NCI-H510A treated with DMSO at 0.1 percent for 48 hours (cell line): ENCODE results near the gene AFAP1.

Source experiments
- DNase-seq: peaks from one replicate; lab custom pipeline; 2025; lab: John Stamatoyannopoulos, UW

Gene AFAP1

GRCh38 chr4:7863911-7864681 is 75.6 kb downstream of the AFAP1 start:
- no peak for DNase-seq

DNA sequence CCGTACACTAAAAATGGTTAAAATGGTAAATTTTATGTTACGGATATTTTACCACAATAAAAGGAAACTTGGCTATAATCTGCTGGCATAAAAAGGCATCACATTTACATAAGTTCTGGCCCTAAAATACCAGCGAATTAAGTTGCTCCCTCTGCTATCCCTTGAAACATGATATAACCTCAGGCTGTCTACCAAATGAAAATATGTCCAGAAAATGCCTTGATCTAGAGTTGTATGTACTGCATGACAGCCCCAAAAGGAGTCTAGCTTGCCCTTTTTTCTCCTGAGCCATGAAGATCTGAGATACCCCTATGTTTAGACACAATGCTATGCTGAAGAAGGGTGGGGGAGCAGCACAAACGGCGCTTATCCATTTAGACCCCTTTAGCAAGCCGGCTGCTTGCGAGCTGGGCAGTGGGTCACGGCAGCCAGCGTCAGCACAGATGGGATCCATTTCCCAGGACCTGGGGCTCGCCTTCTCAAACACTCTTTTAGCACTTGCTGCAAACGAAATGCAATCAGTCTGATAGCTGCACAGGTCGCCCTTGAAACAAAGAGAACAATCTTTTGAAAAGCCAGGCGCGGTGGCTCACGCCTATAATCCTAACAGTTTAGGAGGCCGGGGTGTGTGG is 77.0 kb downstream of the AFAP1 start:
- DNase-seq = no peak

- no peak for DNase-seq
Measured at GRCh38 chr4:7861440-7861881, 78.2 kb downstream of the AFAP1 start.

- no peak for DNase-seq
Measured at GRCh38 chr4:7860600-7861163, 79.0 kb downstream of the AFAP1 start.

- no peak for DNase-seq
Measured at GRCh38 chr4:7859326-7859725, 80.3 kb downstream of the AFAP1 start.

DNA sequence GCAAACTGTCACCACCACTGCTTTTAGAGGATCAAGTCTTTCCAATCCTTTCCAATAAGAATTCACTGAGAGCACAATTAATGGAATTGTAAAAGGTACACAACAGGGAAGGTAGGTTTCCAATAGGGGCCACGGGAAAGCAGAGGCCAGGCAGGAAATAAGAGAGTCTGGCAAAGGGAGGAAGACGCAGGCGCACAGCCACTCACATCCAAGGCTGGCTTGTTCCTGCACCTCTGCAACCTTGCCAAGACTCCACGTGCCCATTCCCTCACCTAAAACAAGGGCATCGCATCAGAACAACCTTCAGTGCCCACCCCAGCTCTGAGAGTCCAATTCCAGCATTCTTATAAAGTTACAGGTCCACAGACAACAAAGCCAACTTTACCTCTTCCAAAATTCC is 81.2 kb downstream of the AFAP1 start:
- DNase-seq = no peak

GRCh38 chr4:7857993-7858392 is 81.7 kb downstream of the AFAP1 start:
- DNase-seq = no peak

DNA sequence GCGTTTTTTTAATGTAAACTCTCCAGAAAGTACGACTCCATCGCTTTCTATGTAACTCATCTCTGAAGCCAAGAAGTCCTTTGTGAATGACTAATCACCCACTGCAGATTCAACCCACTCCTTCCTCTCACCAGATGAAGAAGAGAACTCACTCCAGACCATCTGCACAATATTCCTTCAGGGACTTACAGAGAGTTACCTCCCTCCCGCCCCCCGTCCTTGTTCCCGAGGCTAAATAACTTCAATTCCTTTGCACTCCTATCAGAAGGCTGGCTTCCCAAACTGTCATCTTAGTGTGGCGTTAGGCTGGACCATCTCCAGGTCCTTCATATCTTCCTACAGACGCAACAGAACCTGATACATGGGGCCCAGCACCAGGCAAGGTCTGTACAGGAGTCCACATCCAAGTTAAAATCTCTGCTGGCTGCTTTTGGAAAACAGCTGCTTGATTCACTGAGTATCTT is 82.4 kb downstream of the AFAP1 start:
- no peak for DNase-seq

- DNase-seq = no peak
Measured at GRCh38 chr4:7855731-7856130, 83.9 kb downstream of the AFAP1 start.

- DNase-seq = no peak
Measured at GRCh38 chr4:7854697-7855370, 84.8 kb downstream of the AFAP1 start.

- no peak for DNase-seq
Measured at GRCh38 chr4:7854216-7854615, 85.4 kb downstream of the AFAP1 start.

GRCh38 chr4:7853271-7853670 is 86.4 kb downstream of the AFAP1 start:
- no peak for DNase-seq

- DNase-seq = no peak
Measured at GRCh38 chr4:7852568-7853185, 87.0 kb downstream of the AFAP1 start.

GRCh38 chr4:7850489-7850888 is 89.2 kb downstream of the AFAP1 start:
- DNase-seq = no peak

- DNase-seq = no peak
Measured at GRCh38 chr4:7847206-7847605, 92.5 kb downstream of the AFAP1 start.

- DNase-seq = no peak
Measured at GRCh38 chr4:7845493-7846128, 94.0 kb downstream of the AFAP1 start.

- DNase-seq = no peak
Measured at GRCh38 chr4:7844594-7844991, 95.1 kb downstream of the AFAP1 start.

DNA sequence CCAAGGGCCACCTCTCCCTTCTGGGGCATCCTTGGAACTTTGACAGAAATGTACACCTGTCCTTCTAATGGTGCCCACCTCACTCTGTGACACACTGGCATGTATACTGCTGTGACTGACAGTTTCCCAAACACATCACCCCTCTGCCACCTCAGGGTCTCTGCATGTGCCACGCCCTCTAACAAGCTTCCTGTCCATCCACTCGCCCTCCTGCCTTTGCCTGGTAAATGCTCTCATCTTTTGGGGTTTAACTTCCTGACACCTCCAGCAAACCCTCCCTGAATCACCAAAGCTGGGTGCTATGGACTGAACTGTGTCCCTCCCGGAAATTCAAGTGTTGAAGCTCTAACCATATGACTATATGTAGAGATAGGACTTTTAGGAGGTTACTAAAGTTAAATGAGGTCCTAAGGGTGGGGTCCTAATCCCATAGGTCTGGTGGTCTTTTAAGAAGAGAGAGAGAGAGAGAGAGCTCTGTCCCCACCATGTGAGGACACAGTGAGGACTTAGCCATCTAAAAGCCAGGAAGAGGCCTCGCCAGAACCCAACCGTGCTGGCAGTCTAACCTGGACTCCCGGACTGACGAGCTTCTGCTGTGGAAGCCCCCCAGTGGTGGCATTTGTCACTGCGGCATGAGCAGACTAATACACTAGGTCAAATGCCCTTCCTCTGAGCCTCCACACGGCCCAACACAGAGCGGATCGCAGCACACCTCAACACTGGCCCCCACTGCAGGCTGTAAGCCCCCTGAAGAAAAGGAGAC is 95.6 kb downstream of the AFAP1 start:
- DNase-seq = peak; percentile 28

DNA sequence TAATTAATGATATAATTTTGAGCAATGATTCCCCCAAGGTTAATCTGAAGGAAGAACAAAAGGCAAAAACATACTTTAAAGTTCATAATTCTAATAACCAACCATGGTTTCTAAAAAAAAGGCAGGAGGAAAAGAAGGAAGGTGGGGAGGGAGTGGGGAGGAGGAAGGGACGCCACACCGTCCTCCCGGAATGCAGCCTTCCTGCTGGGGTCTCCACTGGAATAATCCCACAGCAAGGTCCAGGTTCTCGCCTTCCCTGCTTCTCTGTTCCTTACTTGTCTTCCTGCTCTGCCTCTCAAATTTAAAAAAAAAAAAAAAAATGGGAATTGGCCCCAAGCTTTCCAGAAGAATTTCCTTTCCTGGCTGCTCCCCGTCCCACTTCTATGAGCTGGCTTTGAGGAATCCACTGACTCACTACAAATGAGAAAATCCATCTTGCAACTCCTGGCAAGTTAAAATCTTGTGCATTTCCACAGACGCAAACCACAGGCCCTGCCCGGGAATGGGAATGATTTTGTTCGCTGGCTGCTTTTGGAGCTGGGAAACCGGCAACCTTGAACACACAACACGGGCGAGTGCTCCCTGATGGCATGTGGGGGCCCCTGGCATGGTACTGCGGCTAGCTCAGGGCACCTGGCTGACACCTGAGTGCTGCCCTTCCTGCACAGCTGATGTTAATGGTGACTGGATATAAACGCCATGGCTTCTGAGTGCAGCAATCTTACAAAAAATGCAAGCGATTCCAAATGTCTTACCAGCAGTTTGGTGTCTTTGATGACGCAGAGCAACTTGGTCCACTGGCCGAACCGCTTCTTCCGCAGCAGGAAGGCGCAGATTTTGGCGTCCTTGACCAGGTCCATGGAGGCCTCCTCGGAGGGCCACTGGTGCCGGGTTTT is 97.0 kb downstream of the AFAP1 start:
- DNase-seq = no peak

GRCh38 chr4:7841894-7842293 is 97.8 kb downstream of the AFAP1 start:
- no peak for DNase-seq
